ENCODE results near the gene NAPA. TPM values are rescaled to one million over a fixed set of nuclear protein-coding genes. Genes with fewer than 3 reads are reported as not detected.

NAPA gene
- polyA plus RNA-seq, 1 experiment: 84.1 TPM

GRCh38 chr19:47550129-47550528, 35.3 kb upstream of the NAPA start:
- TF ChIP-seq, protein P1, sequence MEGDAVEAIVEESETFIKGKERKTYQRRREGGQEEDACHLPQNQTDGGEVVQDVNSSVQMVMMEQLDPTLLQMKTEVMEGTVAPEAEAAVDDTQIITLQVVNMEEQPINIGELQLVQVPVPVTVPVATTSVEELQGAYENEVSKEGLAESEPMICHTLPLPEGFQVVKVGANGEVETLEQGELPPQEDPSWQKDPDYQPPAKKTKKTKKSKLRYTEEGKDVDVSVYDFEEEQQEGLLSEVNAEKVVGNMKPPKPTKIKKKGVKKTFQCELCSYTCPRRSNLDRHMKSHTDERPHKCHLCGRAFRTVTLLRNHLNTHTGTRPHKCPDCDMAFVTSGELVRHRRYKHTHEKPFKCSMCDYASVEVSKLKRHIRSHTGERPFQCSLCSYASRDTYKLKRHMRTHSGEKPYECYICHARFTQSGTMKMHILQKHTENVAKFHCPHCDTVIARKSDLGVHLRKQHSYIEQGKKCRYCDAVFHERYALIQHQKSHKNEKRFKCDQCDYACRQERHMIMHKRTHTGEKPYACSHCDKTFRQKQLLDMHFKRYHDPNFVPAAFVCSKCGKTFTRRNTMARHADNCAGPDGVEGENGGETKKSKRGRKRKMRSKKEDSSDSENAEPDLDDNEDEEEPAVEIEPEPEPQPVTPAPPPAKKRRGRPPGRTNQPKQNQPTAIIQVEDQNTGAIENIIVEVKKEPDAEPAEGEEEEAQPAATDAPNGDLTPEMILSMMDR (IDR thresholded peaks at IDR 0.05; ENCODE audit: low read depth, low read length): no peak
- no peak overlapping the region for H3K27ac ChIP-seq (ENCODE audit: low read depth, low read length)
- no peak for DNase-seq (ENCODE audit: low read depth, low spot score)
- CTCF ChIA-PET: interaction anchor here (0.6 to 2.0 kb wide), 3 partner anchors 10 to 47 kb away, joined by 4 to 8 read pairs (median 6); partner anchors contain the start of gene NAPA
- no peaks in the 10 kb centered on the region; the same call in 1 of the 2 replicates for H3K9me3 ChIP-seq (ENCODE audit: control insufficient read depth, insufficient read depth, low read length)
- peaks cover 30% of the 10 kb centered on the region for H3K27me3 ChIP-seq (ENCODE audit: control insufficient read depth, insufficient read depth, low read length)
- POLR2A ChIA-PET: no interaction called here
- no peak overlapping the region for H3K4me3 ChIP-seq (ENCODE audit: low read depth, low read length)

DNA sequence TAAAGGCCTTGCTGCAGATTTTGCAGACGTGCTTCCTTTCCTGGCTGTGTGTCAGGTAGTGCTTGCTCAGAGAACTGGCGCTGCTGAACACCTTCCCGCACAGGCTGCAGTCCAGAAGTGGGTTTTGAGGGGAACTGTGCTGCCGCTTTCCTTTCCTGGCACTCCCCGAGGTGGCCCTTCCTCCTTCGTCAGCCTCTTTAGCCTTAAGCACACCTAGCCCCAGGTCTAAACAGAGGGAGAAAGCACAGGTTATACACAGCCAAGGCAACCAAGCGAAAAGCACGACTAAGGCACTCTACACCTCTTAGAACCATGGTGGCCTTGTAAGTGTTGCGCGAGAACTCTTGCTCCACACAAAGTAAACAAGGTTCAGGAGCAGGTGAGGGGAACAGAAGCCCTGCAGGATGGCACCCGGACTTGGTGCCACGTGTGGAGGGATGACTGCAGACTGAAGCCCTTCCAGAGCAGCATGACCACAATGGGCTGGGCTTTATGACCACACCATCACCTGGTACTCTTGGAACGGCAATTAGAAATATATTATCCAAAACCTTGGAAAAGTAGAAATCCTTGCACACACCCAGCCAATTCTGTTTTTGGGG, 34.5 kb upstream of the NAPA start:
- Histone ChIP-seq H3K27me3 (ENCODE audit: control insufficient read depth, insufficient read depth, low read length) (peaks cover 38% of the 10 kb centered on the region), H3K9me3 (ENCODE audit: control insufficient read depth, insufficient read depth, low read length) (peaks cover 5% of the 10 kb centered on the region; the same call in 1 of the 2 replicates), H3K27ac (ENCODE audit: low read depth, low read length) (no peak overlapping the region), H3K4me3 (ENCODE audit: low read depth, low read length) (no peak overlapping the region)
- POLR2A ChIA-PET: no interaction called here
- no peak for DNase-seq (ENCODE audit: low read depth, low spot score)
- CTCF ChIA-PET: interaction anchor here (1.1 to 2.0 kb wide), 2 partner anchors 9 to 34 kb away, joined by 4 to 6 read pairs; partner anchors contain the start of gene NAPA
- TF ChIP-seq, protein P1 (IDR thresholded peaks at IDR 0.05; ENCODE audit: low read depth, low read length): no peak

DNA sequence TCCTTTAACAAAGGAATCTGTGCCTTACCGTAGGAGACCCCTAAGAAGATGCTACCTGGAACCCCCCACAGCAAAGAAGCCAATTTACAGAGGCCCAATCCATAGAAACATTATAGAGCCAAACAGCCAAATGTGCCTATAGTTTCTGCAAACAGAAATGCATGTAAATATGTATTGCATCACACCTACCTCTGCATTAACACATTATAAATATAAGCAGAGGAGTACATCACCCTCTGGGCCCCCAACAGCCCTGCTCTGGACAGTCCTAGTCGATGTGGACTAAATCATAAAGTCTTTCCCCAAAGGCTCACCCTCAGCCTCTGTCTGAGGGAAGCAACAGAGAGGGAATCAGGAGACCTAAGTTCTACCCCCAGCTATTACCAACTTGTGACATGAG, 32.3 kb upstream of the NAPA start:
- Histone ChIP-seq H3K27me3 (ENCODE audit: control insufficient read depth, insufficient read depth, low read length) (peaks cover 42% of the 10 kb centered on the region), H3K27ac (ENCODE audit: low read depth, low read length) (no peak overlapping the region), H3K9me3 (ENCODE audit: control insufficient read depth, insufficient read depth, low read length) (peaks cover 5% of the 10 kb centered on the region; the same call in 1 of the 2 replicates), H3K4me3 (ENCODE audit: low read depth, low read length) (no peak overlapping the region)
- DNase-seq (ENCODE audit: low read depth, low spot score): no peak
- ChIA-PET POLR2A (no interaction called here), CTCF (interaction anchor here (0.7 kb wide), 1 partner anchor 44 kb away, joined by 4 read pairs; no protein-coding TSS in a partner anchor)
- TF ChIP-seq, protein P1 (IDR thresholded peaks at IDR 0.05; ENCODE audit: low read depth, low read length): no peak

GRCh38 chr19:47545061-47545948, 30.4 kb upstream of the NAPA start:
- CTCF ChIA-PET: interaction anchor here (1.7 kb wide), 1 partner anchor 30 kb away, joined by 3 read pairs; no protein-coding TSS in a partner anchor
- Histone ChIP-seq H3K27me3 (ENCODE audit: control insufficient read depth, insufficient read depth, low read length) (peaks cover 42% of the 10 kb centered on the region), H3K9me3 (ENCODE audit: control insufficient read depth, insufficient read depth, low read length) (peaks cover 5% of the 10 kb centered on the region; the same call in 1 of the 2 replicates), H3K27ac (ENCODE audit: low read depth, low read length) (no peak overlapping the region), H3K4me3 (ENCODE audit: low read depth, low read length) (no peak overlapping the region)
- TF ChIP-seq, protein P1 (IDR thresholded peaks at IDR 0.05; ENCODE audit: low read depth, low read length): no peak
- no peak for DNase-seq (ENCODE audit: low read depth, low spot score)
- POLR2A ChIA-PET: no interaction called here
